Activated CD4-positive, alpha-beta memory T cell treated with anti-CD3 and anti-CD28 coated beads for 36 hours (primary cell): ENCODE results near the gene OR4C46. TPM values are rescaled to one million over a fixed set of nuclear protein-coding genes. Genes with fewer than 3 reads are reported as not detected.
"Not testable (repeated sequence)": the region's sequence is repeated elsewhere in the genome, so short reads cannot be mapped to it uniquely, and the experiment has no call there.

Experiments used
- CTCF ChIA-PET: fragments of 350-600 bp; sonication (Branson Sonifier 250); formaldehyde crosslinking; loops from one replicate; lab custom pipeline; 2021; ENCODE audit warnings: antibody characterized with exemption, inconsistent platforms; lab: Charles Lee
- POLR2A ChIA-PET: fragments of 350-600 bp; sonication (Branson Sonifier 250); formaldehyde crosslinking; loops from one replicate; lab custom pipeline; 2021; ENCODE audit warnings: antibody characterized with exemption; lab: Charles Lee
- DNase-seq: peaks from one replicate; pipeline ENCODE4 v3.0.0-alpha.2; 2020
- H3K27ac Mint-ChIP-seq: one replicate; pipeline ENCODE4 v1.8.0; 2021; ENCODE audit warnings: mixed read lengths
- H3K27me3 Mint-ChIP-seq: one replicate; pipeline ENCODE4 v1.8.0; 2021; ENCODE audit warnings: mixed read lengths
- H3K36me3 Mint-ChIP-seq: one replicate; pipeline ENCODE4 v1.8.0; 2021; ENCODE audit warnings: mixed read lengths
- H3K4me1 Mint-ChIP-seq: one replicate; pipeline ENCODE4 v1.8.0; 2021; ENCODE audit warnings: low read depth, mixed read lengths
- H3K4me3 Mint-ChIP-seq: one replicate; pipeline ENCODE4 v1.8.0; 2021; ENCODE audit warnings: mild to moderate bottlenecking, mixed read lengths
- H3K9me3 Mint-ChIP-seq: one replicate; pipeline ENCODE4 v1.8.0; 2021; ENCODE audit warnings: mixed read lengths
- intact Hi-C: fragments of 100-400 bp; cut with micrococcal nuclease; formaldehyde crosslinking; loops from one replicate; pipeline ENCODE4 v1.15.1; 2023
- total RNA-seq, 2 experiments: library from RNA; stranded (reverse); gene quantifications; one replicate each; pipeline ENCODE4 v1.2.3, GENCODE V29; 2021

Gene OR4C46
- not detected for total RNA-seq

DNA sequence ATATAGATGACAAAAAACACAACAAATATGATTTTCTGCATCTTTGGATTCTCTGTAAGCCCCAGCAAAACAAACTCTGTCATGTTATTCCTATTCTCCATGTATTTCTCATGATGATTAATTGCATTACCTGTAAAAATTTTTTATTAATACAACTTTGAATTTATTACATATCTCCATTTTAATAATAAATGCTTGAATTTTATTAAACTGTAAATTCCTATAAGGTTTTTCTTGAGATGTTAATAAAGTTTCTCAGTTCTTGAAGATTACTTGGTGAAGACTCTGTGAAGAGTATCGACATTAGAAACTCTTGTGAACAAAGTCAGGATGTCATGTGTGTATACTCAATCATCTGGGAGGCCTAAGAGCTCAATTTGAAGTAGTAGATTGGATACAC lies at the start of gene OR4C46:
Gene OR4C46 (minus strand): TSS at position 101 of the 400 bp plus-strand sequence. CDS start 0 bp downstream, at position 101.
- intact Hi-C loops: no loop called here
- Mint-ChIP-seq H3K36me3 (no peaks in the 10 kb centered on the region), H3K27ac (no peak within 1 kb of the TSS), H3K4me3 (no peak within 1 kb of the TSS), H3K4me1 (no peaks in the 10 kb centered on the region), H3K9me3 (peaks cover 20% of the 10 kb centered on the region), H3K27me3 (no peaks in the 10 kb centered on the region)
- CTCF ChIA-PET: no interaction called here
- DNase-seq: no peak
- POLR2A ChIA-PET: no interaction called here

DNA sequence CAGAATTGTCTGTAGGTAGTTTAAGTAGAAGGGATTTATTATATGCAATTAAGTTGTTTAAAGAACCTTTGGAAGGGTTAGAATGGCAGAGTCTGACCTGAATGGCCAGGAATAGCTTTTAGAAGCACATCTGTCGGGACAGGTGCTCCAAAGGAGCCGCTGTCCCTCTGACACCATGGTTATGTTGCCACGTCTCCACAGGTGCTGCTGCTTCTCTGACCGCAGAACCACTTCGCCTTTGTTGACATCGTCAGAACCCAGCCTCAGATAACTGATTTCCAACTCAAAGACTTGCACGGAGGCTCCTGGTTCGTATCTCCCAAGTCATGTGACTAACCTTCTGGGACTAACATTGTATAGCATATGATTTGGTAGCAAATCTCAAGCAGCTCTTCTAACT lies 41.8 kb upstream of the OR4C46 start:
- CTCF ChIA-PET, DNase-seq, H3K27me3 Mint-ChIP-seq, H3K27ac Mint-ChIP-seq, POLR2A ChIA-PET, H3K4me1 Mint-ChIP-seq, intact Hi-C loops, H3K36me3 Mint-ChIP-seq, H3K4me3 Mint-ChIP-seq: not testable (repeated sequence)
- peaks cover 32% of the 10 kb centered on the region for H3K9me3 Mint-ChIP-seq

DNA sequence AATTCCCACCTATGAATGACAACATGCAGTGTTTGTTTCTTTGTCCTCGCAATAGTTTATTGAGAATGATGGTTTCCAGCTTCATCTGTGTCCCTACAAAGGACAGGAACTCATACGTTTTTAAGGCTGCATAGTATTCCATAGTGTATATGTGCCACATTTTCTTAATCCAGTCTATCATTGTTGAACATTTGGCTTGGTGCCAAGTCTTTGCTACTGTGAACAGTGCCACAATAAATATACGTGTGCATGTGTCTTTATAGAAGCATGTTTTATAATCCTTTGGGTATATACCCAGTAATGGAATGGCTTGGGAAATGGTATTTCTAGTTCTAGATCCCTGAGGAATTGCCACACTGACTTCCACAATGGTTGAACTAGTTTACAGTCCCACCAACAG lies 42.4 kb downstream of the OR4C46 start:
- peaks cover 82% of the 10 kb centered on the region for H3K9me3 Mint-ChIP-seq
- H3K36me3 Mint-ChIP-seq, H3K4me1 Mint-ChIP-seq, H3K27me3 Mint-ChIP-seq, DNase-seq, H3K27ac Mint-ChIP-seq, CTCF ChIA-PET, intact Hi-C loops, H3K4me3 Mint-ChIP-seq, POLR2A ChIA-PET: not testable (repeated sequence)

GRCh38 chr11:54558919-54559318 lies 44.9 kb downstream of the OR4C46 start:
- peaks cover 72% of the 10 kb centered on the region for H3K9me3 Mint-ChIP-seq
- H3K4me1 Mint-ChIP-seq: no peaks in the 10 kb centered on the region
- ChIA-PET POLR2A (no interaction called here), CTCF (no interaction called here)
- H3K27ac Mint-ChIP-seq: no peak overlapping the region
- no peak for DNase-seq
- intact Hi-C loops: no loop called here
- H3K36me3 Mint-ChIP-seq: peaks cover 1% of the 10 kb centered on the region
- H3K27me3 Mint-ChIP-seq: no peaks in the 10 kb centered on the region
- no peak overlapping the region for H3K4me3 Mint-ChIP-seq

- CTCF ChIA-PET: no interaction called here
- H3K27ac Mint-ChIP-seq: no peak overlapping the region
- H3K4me3 Mint-ChIP-seq: no peak overlapping the region
- POLR2A ChIA-PET: no interaction called here
- H3K27me3 Mint-ChIP-seq: no peaks in the 10 kb centered on the region
- peaks cover 1% of the 10 kb centered on the region for H3K36me3 Mint-ChIP-seq
- no peaks in the 10 kb centered on the region for H3K4me1 Mint-ChIP-seq
- peaks cover 73% of the 10 kb centered on the region for H3K9me3 Mint-ChIP-seq
- DNase-seq: no peak
- intact Hi-C loops: no loop called here
Measured at GRCh38 chr11:54558407-54558806, 45.4 kb downstream of the OR4C46 start.

Other genes starting within 250 kb of the OR4C46 start
- not detected for gene OR4A5, start 102.8 kb upstream of the OR4C46 start, total RNA-seq